ENCODE results near the gene MTMR2. TPM values are rescaled to one million over a fixed set of nuclear protein-coding genes. Genes with fewer than 3 reads are reported as not detected.

MTMR2 gene
- total RNA-seq, 1 experiment from 2014 or later, result 29.1 TPM

DNA sequence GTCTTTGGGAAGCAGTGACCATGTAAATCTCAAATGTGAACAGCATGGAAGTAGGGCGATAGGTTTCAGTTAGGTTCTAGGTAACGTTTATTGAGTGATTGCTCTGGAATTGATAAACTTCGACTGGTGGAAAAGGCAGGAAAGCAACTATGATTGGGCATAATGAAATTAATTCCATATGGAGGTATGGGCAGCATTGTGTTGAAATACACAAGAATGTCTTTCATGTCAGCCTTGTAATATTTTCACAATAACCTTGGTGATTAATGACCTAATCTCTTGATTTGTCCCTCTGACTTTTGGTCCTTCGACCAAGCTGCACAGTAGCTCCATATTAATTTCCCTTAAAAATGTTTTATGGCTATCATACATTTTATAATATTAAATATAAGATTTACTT lies 130.8 kb downstream of the MTMR2 start:
- no peak overlapping the region for H3K4me3 ChIP-seq (replicated peaks in 1 of 2; ENCODE audit: low read depth in 1 of 2, low read length in 2 of 2)
- no peaks in the 10 kb centered on the region for H3K27me3 ChIP-seq (ENCODE audit: insufficient read depth, low read length)
- no peak overlapping the region for H3K4me2 ChIP-seq (ENCODE audit: low read length)
- no peak overlapping the region for H3K27ac ChIP-seq (ENCODE audit: low read depth, low read length)
- intact Hi-C loops (cut with micrococcal nuclease), result loop anchor here (5.0 kb wide), 1 partner anchor 599 kb away; the partner anchor contains the start of gene JRKL
- TF ChIP-seq, protein P1, sequence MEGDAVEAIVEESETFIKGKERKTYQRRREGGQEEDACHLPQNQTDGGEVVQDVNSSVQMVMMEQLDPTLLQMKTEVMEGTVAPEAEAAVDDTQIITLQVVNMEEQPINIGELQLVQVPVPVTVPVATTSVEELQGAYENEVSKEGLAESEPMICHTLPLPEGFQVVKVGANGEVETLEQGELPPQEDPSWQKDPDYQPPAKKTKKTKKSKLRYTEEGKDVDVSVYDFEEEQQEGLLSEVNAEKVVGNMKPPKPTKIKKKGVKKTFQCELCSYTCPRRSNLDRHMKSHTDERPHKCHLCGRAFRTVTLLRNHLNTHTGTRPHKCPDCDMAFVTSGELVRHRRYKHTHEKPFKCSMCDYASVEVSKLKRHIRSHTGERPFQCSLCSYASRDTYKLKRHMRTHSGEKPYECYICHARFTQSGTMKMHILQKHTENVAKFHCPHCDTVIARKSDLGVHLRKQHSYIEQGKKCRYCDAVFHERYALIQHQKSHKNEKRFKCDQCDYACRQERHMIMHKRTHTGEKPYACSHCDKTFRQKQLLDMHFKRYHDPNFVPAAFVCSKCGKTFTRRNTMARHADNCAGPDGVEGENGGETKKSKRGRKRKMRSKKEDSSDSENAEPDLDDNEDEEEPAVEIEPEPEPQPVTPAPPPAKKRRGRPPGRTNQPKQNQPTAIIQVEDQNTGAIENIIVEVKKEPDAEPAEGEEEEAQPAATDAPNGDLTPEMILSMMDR (IDR thresholded peaks at IDR 0.05 in 2 of 3, conservative IDR thresholded peaks at IDR 0.05 in 1 of 3; ENCODE audit: borderline replicate concordance in 1 of 3, insufficient read depth in 1 of 3, low read depth in 2 of 3, low read length in 2 of 3), result no peak
- TF ChIP-seq EZH2 (IDR thresholded peaks at IDR 0.05), result no peak
- no peaks in the 10 kb centered on the region for H3K36me3 ChIP-seq (ENCODE audit: control insufficient read depth in 1 of 2, insufficient read depth in 2 of 2, low read length in 2 of 2)
- H3K9me2 ChIP-seq (ENCODE audit: insufficient read depth), result no peaks in the 10 kb centered on the region
- no peaks in the 10 kb centered on the region for H3K9me3 ChIP-seq (ENCODE audit: control insufficient read depth in 1 of 2, insufficient read depth in 1 of 2, low read depth in 1 of 2, low read length in 2 of 2)
- H4K20me1 ChIP-seq (ENCODE audit: insufficient read depth), result no peaks in the 10 kb centered on the region; the same call in 1 of the 2 replicates
- no TSS peak for BruUV-seq (replicated peaks)
- DNase-seq (ENCODE audit: low read depth, low spot score), result no peak
- no peak for ATAC-seq
- peaks cover 72% of the 10 kb centered on the region for H3K79me2 ChIP-seq (ENCODE audit: insufficient read depth, low read length)
- CTCF ChIA-PET, result interaction anchor here (1.0 kb wide), 1 partner anchor 642 kb away, joined by 3 read pairs; no protein-coding TSS in a partner anchor
- peaks cover 5 to 15% of the 10 kb centered on the region in 2 experiments; a peak in 3 of 4 replicates for H3K4me1 ChIP-seq (ENCODE audit: control insufficient read depth in 1 of 2, insufficient read depth in 2 of 2, low read length in 2 of 2)
- POLR2A ChIA-PET, result no interaction called here
- no peak overlapping the region for H2AFZ ChIP-seq (ENCODE audit: low read depth, low read length, poor library complexity, severe bottlenecking)
- RAD21 ChIA-PET (ENCODE audit: low non-redundant PET in 1 of 2, low total read pairs in 2 of 2, uncharacterized antibody in 2 of 2, unreplicated experiment in 2 of 2), result no interaction called here
- H3K9ac ChIP-seq (ENCODE audit: low read length), result no peak overlapping the region

DNA sequence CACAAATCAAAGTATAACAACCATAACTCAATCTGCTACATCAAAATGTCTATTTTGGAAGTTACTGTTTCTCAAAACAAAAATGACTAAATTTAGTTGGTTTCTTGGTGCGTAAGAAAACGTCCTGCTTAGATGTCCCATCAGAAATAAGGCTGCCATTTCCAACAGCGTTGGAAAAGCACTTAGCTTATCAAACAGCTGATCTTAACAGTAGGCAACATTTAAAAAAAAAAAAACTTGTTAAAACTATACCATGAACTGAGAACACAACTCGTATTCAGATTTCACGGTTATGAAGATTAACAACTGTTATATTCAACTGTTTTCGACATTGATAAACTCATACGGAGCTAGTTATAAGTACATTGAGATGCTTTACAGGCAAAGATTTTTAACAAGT lies 131.2 kb downstream of the MTMR2 start:
- H3K9me2 ChIP-seq (ENCODE audit: insufficient read depth), result no peaks in the 10 kb centered on the region
- no peak overlapping the region for H3K27ac ChIP-seq (ENCODE audit: low read depth, low read length)
- DNase-seq (ENCODE audit: low read depth, low spot score), result no peak
- CTCF ChIA-PET, result no interaction called here
- H3K79me2 ChIP-seq (ENCODE audit: insufficient read depth, low read length), result peaks cover 76% of the 10 kb centered on the region
- POLR2A ChIA-PET, result no interaction called here
- no TSS peak for BruUV-seq (replicated peaks)
- H3K9me3 ChIP-seq (ENCODE audit: control insufficient read depth in 1 of 2, insufficient read depth in 1 of 2, low read depth in 1 of 2, low read length in 2 of 2), result no peaks in the 10 kb centered on the region
- TF ChIP-seq ATF3 (IDR thresholded peaks at IDR 0.05), result no peak
- TF ChIP-seq POLR2AphosphoS5 (IDR thresholded peaks at IDR 0.05; ENCODE audit: low read depth, low read length), result no peak
- no peak for TF ChIP-seq CBX3 (IDR thresholded peaks at IDR 0.05; ENCODE audit: low read depth)
- no peak for TF ChIP-seq ZBTB33 (IDR thresholded peaks at IDR 0.05; ENCODE audit: extremely low read depth, insufficient replicate concordance, low read length)
- no peak for TF ChIP-seq ELF1 (IDR thresholded peaks at IDR 0.05; ENCODE audit: borderline replicate concordance, low read depth)
- no peak overlapping the region for H3K9ac ChIP-seq (ENCODE audit: low read length)
- no peak for ATAC-seq
- intact Hi-C loops (cut with micrococcal nuclease), result loop anchor here (5.0 kb wide), 1 partner anchor 600 kb away; the partner anchor contains the start of gene JRKL
- peaks cover 9 to 18% of the 10 kb centered on the region in 2 experiments; a peak in 3 of 4 replicates for H3K4me1 ChIP-seq (ENCODE audit: control insufficient read depth in 1 of 2, insufficient read depth in 2 of 2, low read length in 2 of 2)
- H2AFZ ChIP-seq (ENCODE audit: low read depth, low read length, poor library complexity, severe bottlenecking), result no peak overlapping the region
- no peaks in the 10 kb centered on the region for H3K27me3 ChIP-seq (ENCODE audit: insufficient read depth, low read length)
- no peaks in the 10 kb centered on the region for H3K36me3 ChIP-seq (ENCODE audit: control insufficient read depth in 1 of 2, insufficient read depth in 2 of 2, low read length in 2 of 2)
- H3K4me2 ChIP-seq (ENCODE audit: low read length), result no peak overlapping the region
- H4K20me1 ChIP-seq (ENCODE audit: insufficient read depth), result no peaks in the 10 kb centered on the region; the same call in 1 of the 2 replicates
- H3K4me3 ChIP-seq (replicated peaks in 1 of 2; ENCODE audit: low read depth in 1 of 2, low read length in 2 of 2), result no peak overlapping the region
- RAD21 ChIA-PET (ENCODE audit: low non-redundant PET in 1 of 2, low total read pairs in 2 of 2, uncharacterized antibody in 2 of 2, unreplicated experiment in 2 of 2), result no interaction called here
